ENCODE results near the gene EXD1. TPM values are rescaled to one million over a fixed set of nuclear protein-coding genes. Genes with fewer than 3 reads are reported as not detected.

Gene EXD1
- total RNA-seq, 4 donors from 2014 or later: not detected

- WGBS, 2 donors: 76 to 77% methylated on average over 3 of the region's 3 CpGs
- intact Hi-C loops (cut with DNase I): no loop called here
- H3K27me3 ChIP-seq: peaks cover 0 to 2% (median 0%) of the 10 kb centered on the region in 4 donors
- no peak overlapping the region for H3K4me3 ChIP-seq
- DNase-seq: no peak
- peaks cover 0 to 21% (median 7%) of the 10 kb centered on the region in 3 donors for H3K4me1 ChIP-seq
- TF ChIP-seq CTCF (IDR thresholded peaks at IDR 0.05) (no peak), POLR2A (IDR thresholded peaks at IDR 0.05) (no peak)
- no peak overlapping the region for H3K27ac ChIP-seq
- H3K9me3 ChIP-seq: no peaks in the 10 kb centered on the region
- no peaks in the 10 kb centered on the region for H3K36me3 ChIP-seq
These were observed 25.2 kb downstream of the EXD1 start for GRCh38 chr15:41205315-41205714.

- WGBS, 2 donors: 92 to 93% methylated on average over 5 to 7 of the region's 7 CpGs
- no peak for DNase-seq
- TF ChIP-seq POLR2A (IDR thresholded peaks at IDR 0.05) (no peak), CTCF (IDR thresholded peaks at IDR 0.05) (no peak)
These were observed 27.2 kb downstream of the EXD1 start for GRCh38 chr15:41203395-41203794.

GRCh38 chr15:41199470-41199869 lies 31.1 kb downstream of the EXD1 start:
- Histone ChIP-seq H3K9me3 (no peaks in the 10 kb centered on the region), H3K4me1 (no peaks in the 10 kb centered on the region), H3K27me3 (no peaks in the 10 kb centered on the region), H3K27ac (no peak overlapping the region), H3K4me3 (no peak overlapping the region), H3K36me3 (no peaks in the 10 kb centered on the region)
- DNase-seq: no peak
- TF ChIP-seq CTCF (IDR thresholded peaks at IDR 0.05) (no peak), POLR2A (IDR thresholded peaks at IDR 0.05) (no peak)
- intact Hi-C loops (cut with DNase I): no loop called here

More at GRCh38 chr15:41203395-41203794, 27.2 kb downstream of the EXD1 start:
- Histone ChIP-seq H3K4me1 (peaks cover 0 to 13% (median 0%) of the 10 kb centered on the region in 3 donors), H3K9me3 (no peaks in the 10 kb centered on the region), H3K27me3 (no peaks in the 10 kb centered on the region), H3K27ac (no peak overlapping the region), H3K36me3 (no peaks in the 10 kb centered on the region), H3K4me3 (no peak overlapping the region)
- intact Hi-C loops (cut with DNase I): no loop called here

DNA sequence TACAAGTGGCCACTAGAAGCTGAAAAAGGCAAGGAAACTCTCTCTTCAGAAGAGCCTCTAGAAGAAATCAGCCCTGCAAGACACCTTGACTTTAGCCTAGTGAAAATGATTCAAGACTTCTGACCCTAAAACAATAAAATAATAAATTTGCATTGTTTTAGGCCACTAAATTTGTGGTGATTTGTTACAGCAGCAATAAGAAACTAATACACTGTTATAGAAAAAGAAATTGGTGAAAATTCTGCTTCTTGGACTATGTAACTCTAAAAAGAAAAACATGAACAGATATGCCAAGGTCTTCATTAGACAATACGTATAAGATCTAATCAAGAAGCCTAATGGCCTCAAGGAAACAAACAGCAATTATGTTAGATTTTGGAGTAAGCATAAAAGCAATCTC lies 36.1 kb downstream of the EXD1 start:
- H3K36me3 ChIP-seq: no peaks in the 10 kb centered on the region
- no peak overlapping the region for H3K27ac ChIP-seq
- no peak for DNase-seq
- H3K9me3 ChIP-seq: no peaks in the 10 kb centered on the region
- H3K27me3 ChIP-seq: no peaks in the 10 kb centered on the region
- WGBS, 2 donors: 85 to 100% methylated on average over 1 of the region's 1 CpG
- TF ChIP-seq CTCF (IDR thresholded peaks at IDR 0.05): no peak
- no peak for TF ChIP-seq POLR2A (IDR thresholded peaks at IDR 0.05)
- intact Hi-C loops (cut with DNase I): no loop called here
- no peak overlapping the region for H3K4me3 ChIP-seq
- H3K4me1 ChIP-seq: no peaks in the 10 kb centered on the region

GRCh38 chr15:41183581-41183980 lies 47.0 kb downstream of the EXD1 start:
- Histone ChIP-seq H3K27me3 (no peaks in the 10 kb centered on the region), H3K27ac (no peak overlapping the region), H3K9me3 (no peaks in the 10 kb centered on the region), H3K4me3 (no peak overlapping the region), H3K4me1 (no peaks in the 10 kb centered on the region), H3K36me3 (no peaks in the 10 kb centered on the region)
- TF ChIP-seq CTCF (IDR thresholded peaks at IDR 0.05): no peak
- TF ChIP-seq POLR2A (IDR thresholded peaks at IDR 0.05): no peak
- no peak for DNase-seq
- intact Hi-C loops (cut with DNase I): loop anchor here (5.0 kb wide), 1 partner anchor 281 kb away; no protein-coding TSS in a partner anchor
- WGBS, 2 donors: 46 to 55% methylated on average over 2 of the region's 2 CpGs

Data from esophagus squamous epithelium (tissue), 5 donors.